ENCODE data around the gene OARD1. TPM values are rescaled to one million over a fixed set of nuclear protein-coding genes. Genes with fewer than 3 reads are reported as not detected.

The OARD1 gene
- total and polyA plus RNA-seq, 10 of the 15 experiments (the other 5 are each of a cell fraction or from before 2014, with no cell fraction given), result 19.0 to 63.5 (median 43.6) TPM

- ChIA-PET CTCF (interaction anchor here (0.7 to 5.2 kb wide), 15 partner anchors 8 to 155 kb away, joined by 3 to 57 read pairs (median 8); partner anchors contain the start of gene UNC5CL), SMC1A (ENCODE audit: uncharacterized antibody, unreplicated experiment) (interaction anchor here (1.5 to 3.8 kb wide), 2 partner anchors 13 to 29 kb away, joined by 3 to 13 read pairs; no protein-coding TSS in a partner anchor), RAD21 (ENCODE audit: unreplicated experiment) (interaction anchor here (1.3 kb wide), 1 partner anchor 181 kb away, joined by 5 read pairs; no protein-coding TSS in a partner anchor), POLR2A (no interaction called here)
- Histone ChIP-seq H3K4me3 (no peak overlapping the region), H3K4me2 (ENCODE audit: control insufficient read depth, insufficient read depth) (peak overlapping the region; percentile 94), H3K9ac (ENCODE audit: control insufficient read depth, insufficient read depth, low read length) (peak overlapping the region; percentile 50), H3K27ac (ENCODE audit: control insufficient read depth, insufficient read depth) (no peak overlapping the region), H4K20me1 (ENCODE audit: control insufficient read depth, insufficient read depth) (no peaks in the 10 kb centered on the region; the same call in 1 of the 2 replicates), H2AFZ (ENCODE audit: control insufficient read depth, low read depth, low read length) (peak overlapping the region; percentile 91), H3K9me3 (replicated peaks; ENCODE audit: control insufficient read depth, insufficient read depth, low read length) (no peaks in the 10 kb centered on the region), H3K4me1 (ENCODE audit: control insufficient read depth, insufficient read depth, low read length) (peaks cover 8% of the 10 kb centered on the region), H3K36me3 (ENCODE audit: control insufficient read depth in 2 of 2, insufficient read depth in 2 of 2, low read length in 1 of 2) (no peaks in the 10 kb centered on the region), H3K27me3 (replicated peaks in 1 of 2; ENCODE audit: control insufficient read depth in 2 of 2, insufficient read depth in 2 of 2, low read length in 1 of 2) (no peaks in the 10 kb centered on the region), H3K79me2 (ENCODE audit: control insufficient read depth, insufficient read depth, low read length) (no peaks in the 10 kb centered on the region)
- intact Hi-C loops (cut with micrococcal nuclease; ENCODE audit: unreplicated experiment) (no loop called here), in situ Hi-C loops (cut with MboI) (no loop called here)
- FAIRE-seq, result no peak
- BruUV-seq (replicated peaks), result no TSS peak
- WGBS (ENCODE audit: insufficient coverage, insufficient replicate concordance, low lambda C conversion rate, missing lambda C conversion rate), result 31% methylated on average over 4 of the region's 4 CpGs
- DNase-seq (ENCODE audit: low read depth, low spot score), result no peak
- TF ChIP-seq E2F4 (IDR thresholded peaks at IDR 0.05; ENCODE audit: low read depth, low read length) (no peak), SP1 (IDR thresholded peaks at IDR 0.05; ENCODE audit: low read depth, low read length) (no peak), ELK1 (IDR thresholded peaks at IDR 0.05; ENCODE audit: low read depth, low read length) (no peak), NFIC (IDR thresholded peaks at IDR 0.05; ENCODE audit: low read depth, low read length) (no peak), POLR2AphosphoS5 (IDR thresholded peaks at IDR 0.05; ENCODE audit: low read length) (no peak), MEF2A (IDR thresholded peaks at IDR 0.05; ENCODE audit: insufficient read depth, low read depth, low read length) (no peak), IKZF2 (IDR thresholded peaks at IDR 0.05) (no peak), FOS (IDR thresholded peaks at IDR 0.05; ENCODE audit: borderline replicate concordance, extremely low read depth, insufficient read length) (no peak), SREBF1 (IDR thresholded peaks at IDR 0.05; ENCODE audit: low read length) (no peak)
- ATAC-seq, result no peak
Measured at GRCh38 chr6:41027241-41027640, 44.9 kb downstream of the OARD1 start.

Measured in GM12878 (cell line).